Esophagus mucosa (tissue), 1 donor: Measurements from ENCODE around the gene GSTA1. TPM values are rescaled to one million over a fixed set of nuclear protein-coding genes. Genes with fewer than 3 reads are reported as not detected.
"Not testable (repeated sequence)": the region's sequence is repeated elsewhere in the genome, so short reads cannot be mapped to it uniquely, and the experiment has no call there.

Experiments used
- ATAC-seq: fragments of 200-7000 bp; cut with Tn5 transposase; one replicate; pipeline ENCODE4 v1.9.1; 2020
- total RNA-seq: library from RNA; stranded (reverse); gene quantifications from one replicate; pipeline ENCODE4 v1.2.4, GENCODE V29; 2023
- donor health status: DM: yes; HTN: yes; CAD: no.

GSTA1 gene
- 1.6 TPM for total RNA-seq

DNA sequence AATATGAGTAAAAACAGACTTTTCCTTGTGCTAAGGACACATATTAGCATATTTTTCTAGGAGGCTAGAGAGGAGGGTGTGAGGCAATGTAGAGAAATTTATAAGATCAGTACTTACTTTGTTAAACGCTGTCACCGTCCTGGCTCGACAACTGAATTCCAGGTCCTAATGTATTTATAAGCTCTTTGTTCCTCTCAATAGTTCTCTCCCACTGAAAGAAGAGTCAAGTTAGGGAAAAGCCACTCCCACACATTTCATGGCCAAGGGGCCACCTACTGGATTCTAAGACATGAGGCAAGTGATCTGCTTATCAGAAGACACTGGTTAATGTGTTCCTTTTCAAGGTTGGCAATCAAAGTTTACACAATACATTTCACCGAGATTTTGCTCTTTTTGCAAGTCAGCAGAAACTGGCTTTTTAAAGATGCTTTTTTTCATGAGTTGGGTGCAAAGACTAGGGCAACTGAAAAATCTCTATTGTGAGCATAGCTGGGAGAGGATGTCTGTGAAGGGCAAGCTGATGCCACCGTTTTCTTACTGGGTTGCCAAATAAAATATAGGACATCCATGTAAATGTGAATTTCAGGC, at the start of gene GSTA1:
GSTA1 (minus strand) TSS at position 149 of the 588 bp plus-strand sequence. CDS start 4,549 bp downstream, outside the sequence.
- ATAC-seq = not testable (repeated sequence)

DNA sequence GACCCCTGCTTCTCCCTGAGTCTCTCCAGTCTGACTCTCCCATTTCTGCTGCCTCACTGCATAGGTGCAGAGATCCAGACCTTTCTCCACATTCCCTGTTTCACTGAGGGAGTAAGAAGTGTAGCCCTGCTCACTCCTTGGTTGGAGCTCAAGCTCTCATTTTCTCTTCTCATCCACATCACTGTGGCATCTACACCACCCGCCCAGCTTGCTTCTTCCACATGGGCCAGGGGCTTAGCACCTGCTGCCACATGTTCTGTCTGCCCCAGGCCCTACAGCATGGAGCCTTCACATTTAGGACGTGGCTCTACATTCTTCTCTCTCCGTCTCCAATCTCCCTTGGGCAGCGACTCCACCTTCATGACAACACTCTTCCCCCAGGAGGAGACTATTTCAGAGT, 45.5 kb upstream of the GSTA1 start:
- no peak for ATAC-seq

DNA sequence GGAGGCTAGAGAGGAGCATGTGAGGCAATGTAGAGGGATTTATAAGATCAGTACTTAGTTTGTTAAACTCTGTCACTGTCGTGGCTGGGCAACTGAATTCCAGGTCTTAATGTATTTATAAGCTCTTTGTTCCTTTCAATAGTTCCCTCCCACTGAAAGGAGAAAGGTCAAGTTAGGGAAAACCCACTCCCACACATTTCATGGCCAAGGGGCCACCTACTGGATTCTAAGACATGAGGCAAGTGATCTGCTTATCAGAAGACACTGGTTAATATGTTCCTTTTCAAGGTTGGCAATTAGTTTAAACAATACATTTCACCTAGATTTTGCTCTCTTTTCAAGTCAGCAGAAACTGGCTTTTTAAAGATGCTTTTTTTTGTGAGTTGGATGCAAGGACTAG, 42.4 kb upstream of the GSTA1 start:
- ATAC-seq = no peak

DNA sequence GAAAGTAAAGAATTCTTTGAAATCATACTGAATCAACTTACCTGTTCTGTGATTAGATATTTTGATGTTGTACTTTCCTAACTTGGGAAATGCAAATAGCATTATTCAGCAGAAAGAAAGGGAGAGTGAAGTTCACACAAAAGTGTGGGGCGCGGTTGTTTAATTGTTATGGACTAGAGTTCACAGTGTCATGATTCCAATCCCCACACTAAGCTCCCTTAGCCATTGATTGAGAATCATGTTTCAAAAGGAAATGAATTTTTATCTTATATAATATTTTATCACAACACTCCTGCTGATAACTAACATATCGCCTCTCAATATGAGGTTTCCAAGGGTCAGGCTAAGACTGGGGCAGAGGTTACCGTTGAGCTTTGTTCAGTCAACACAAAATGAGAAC, 40.0 kb upstream of the GSTA1 start:
- no peak for ATAC-seq

DNA sequence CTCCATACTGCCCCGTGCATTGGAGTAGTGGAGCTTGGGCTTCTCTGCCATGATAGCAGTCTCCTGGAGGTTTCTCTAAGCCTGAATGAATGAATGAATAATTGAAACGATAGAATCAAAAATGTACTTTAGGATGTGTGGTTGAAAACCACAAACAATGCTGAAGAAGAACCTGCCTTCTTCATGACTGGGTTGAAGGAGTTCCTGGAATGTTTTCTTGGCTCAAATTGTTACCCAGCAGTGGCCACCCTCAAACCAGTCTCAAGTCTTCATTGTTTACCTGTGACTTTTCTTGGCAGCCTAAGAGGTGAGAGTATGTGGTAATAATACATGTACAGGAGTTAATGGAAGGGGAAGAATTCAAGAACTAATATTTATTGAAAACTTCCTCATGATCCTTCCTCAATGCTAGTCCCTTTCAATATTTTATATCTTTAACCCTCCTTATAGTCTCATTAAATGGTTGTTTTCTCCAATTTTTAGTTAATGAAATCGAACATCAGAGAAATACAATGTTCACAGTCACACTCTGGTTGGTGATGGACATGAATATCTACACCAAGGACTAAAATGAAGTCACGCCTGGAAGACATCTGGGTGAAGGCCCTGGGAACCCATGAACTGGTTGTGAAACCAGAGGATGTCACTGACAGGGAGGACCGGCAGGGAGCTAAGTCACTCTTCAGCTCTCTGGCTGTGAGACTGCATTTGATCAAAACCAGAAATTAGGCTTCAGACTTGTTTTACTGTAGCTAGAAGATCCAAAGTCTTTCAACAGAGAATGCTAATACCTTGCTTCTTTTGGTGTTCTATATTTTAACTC, 37.4 kb upstream of the GSTA1 start, which contains the start of gene GSTA5:
GSTA5 (minus strand) TSS at position 51 of the 823 bp plus-strand sequence.
- peak; percentile 37 for ATAC-seq

DNA sequence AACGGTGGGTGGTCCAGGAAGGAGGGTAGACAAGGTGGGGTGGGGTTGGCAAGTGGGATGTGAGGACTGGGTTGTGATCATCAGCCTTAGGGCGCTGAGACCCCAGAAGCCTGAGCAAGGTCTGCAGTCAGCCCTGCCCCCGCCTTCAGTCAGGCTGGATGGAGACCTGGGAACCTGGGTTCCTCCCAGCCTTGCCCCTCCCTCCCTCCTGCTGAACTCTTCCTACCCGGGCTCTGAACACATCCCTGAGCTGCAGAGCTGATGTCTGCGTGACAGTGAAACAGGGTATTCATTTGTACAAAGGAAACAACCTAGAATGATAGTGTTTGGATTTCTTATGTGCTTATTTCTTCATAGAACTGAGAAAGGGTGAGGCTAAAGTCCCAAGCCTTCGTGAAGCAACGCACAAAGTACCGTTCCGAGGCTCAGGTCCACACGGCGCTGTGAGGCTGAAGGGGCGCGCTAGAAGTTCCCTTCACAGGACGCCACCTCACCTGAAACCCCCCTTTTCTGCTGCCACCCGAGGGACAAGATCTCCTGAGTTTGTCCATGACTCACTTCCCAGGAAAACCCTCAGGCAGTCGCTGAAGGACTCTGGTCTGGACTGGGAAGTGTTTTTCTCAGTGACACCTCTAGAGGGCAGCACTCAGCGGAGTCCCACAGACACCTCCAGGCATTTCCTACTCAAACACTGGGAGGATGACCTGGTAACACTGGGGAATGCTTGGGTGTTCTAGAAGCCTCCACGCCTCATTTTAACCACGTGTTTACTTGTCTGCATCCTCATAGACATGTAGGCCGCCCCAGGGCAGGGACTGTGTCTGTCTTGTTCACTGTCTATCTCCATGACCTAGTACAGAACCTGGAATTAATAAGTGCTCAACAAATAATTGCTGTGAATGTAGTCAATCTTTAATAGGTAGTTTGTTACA, 35.8 kb upstream of the GSTA1 start:
- peak; percentile 99 for ATAC-seq

DNA sequence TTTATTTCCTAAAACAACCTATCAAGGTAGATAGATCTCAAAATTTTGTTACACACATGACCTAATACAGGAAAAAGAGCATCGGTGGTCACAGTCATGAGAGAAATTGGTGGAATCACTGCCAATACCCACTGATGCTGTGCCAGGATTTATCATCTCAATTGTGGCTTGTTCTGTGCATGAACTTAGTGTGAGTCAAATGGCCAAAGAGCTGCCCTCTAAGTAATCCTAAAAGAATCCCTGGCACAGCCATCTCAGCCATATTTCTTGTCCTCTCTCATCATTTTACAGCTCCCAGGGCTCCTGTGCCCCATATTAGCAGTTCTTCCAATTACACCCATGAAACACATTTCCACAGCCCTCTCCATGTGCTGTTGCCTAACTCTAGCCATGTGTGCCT, 30.9 kb upstream of the GSTA1 start:
- no peak for ATAC-seq

DNA sequence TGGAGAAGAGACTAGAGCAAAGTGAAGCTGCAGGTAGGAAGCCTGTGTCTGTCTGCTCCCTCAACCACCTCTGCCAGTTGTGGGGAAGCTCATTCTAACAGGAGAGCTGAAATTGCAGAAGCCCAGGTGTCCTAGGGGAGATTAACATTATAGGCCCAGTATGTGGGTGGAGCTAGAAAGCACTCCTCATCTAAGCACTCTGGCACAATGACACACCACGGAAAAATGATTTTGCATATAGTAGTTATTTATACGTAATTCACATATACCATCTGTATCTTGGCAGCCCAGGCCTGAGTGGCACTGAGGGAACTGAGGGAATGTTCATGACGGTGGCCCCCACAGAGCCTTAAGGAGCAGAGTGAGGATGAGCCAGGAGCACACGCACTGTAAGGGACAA, 27.3 kb upstream of the GSTA1 start:
- ATAC-seq = not testable (repeated sequence)

DNA sequence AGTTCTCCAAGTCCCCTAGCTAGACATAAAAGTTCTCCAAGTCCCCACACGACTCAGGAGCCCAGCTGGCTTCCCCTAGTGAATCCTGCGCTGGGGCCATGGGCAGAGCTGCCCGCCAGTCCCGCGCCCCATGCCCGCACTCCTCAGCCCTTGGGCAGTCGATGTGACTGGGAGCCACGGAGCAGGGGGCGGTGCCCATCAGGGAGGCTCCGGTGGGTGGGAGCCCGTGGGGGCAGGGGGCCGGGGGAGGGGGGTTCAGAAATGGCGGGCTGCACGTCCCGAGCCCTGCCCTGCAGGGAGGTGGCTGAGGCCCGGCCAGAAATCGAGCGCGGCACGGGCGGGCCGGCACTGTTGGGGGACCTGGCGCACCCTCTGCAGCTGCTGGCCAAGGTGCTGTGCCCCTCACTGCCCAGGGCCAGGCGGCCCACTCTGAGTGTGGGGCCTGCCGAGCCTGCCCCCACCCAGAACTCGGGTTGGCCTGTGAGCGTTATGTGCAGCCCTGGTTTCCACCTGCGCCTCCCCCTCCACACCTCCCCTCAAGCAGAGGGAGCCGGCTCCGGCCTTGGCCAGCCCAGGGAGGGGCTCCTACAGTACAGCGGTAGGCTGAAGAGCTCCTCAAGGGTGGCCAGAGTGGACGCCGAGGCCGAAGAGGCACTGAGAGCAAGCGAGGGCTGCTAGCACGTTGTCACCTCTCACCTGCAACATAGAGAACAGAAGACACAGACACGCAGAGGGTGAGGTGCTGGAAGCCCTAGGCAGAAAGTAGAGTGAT, 25.6 kb upstream of the GSTA1 start:
- no peak for ATAC-seq

DNA sequence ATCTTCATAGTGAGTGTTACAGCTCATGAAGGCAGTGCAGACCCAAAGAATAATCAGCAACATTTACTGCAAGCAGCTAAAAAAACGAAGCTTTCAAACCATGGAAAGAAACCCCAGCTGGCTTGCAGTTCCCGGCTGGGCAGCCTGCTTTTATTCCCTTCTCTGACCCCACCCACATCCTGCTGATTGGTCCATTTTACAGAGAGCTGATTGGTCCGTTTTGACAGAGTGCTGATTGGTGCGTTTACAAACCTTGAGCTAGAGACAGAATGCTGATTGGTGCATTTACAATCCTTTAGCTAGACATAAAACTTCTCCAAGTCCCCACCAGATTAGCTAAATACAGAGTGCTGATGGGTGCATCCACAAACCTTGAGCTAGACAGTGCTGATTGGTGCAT, 25.0 kb upstream of the GSTA1 start:
- not testable (repeated sequence) for ATAC-seq

DNA sequence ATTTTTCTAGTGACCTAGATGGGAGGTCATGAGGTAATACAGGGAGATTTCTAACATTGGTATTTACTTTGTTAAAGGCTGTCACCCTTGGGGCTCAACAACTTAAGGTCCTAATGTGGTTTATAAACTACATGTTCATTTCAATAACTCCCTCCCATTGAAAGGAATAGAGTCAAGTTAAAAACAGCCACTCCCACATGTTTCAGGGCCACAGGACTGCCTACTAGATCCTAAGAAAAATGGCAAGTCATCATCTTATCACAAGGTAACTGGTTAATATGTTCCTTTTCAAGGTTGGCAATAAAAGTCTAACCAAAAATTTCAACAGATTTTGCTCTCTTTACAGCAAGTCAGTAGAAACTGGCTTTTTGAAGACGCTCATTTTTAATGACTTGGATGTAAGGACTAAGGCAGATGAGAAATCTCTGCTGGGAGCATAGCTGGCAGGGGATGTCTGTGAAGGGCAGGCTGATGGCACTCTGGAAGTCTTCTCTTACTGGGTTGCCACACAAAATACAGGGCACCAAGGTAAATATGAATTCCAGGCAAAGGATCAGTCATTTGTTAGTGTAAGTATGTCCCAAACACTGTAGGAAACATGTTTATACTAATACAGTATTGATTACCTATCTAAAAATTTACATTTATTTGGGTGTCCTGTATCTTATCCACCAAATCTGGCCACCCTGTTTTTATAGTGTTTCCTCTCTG, 23.6 kb upstream of the GSTA1 start:
- ATAC-seq = not testable (repeated sequence)

DNA sequence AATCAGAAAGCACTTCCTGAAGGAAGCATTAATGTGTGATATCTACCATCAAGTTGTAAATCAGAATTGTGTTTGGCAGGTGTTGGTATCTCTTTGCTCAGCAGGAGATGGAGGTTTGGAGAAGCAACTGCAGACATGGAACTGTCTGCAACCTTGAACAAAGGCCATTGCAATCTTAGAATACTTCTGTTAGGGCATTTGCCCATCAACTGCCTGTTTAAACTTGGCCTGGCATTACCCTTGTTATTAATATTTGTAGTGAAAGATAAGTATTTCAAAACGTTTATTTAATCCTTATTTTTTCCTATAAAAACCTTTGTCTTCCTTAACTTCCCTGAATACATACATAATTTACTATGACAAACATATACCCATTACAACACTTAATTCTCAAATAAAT, 22.9 kb upstream of the GSTA1 start:
- no peak for ATAC-seq

DNA sequence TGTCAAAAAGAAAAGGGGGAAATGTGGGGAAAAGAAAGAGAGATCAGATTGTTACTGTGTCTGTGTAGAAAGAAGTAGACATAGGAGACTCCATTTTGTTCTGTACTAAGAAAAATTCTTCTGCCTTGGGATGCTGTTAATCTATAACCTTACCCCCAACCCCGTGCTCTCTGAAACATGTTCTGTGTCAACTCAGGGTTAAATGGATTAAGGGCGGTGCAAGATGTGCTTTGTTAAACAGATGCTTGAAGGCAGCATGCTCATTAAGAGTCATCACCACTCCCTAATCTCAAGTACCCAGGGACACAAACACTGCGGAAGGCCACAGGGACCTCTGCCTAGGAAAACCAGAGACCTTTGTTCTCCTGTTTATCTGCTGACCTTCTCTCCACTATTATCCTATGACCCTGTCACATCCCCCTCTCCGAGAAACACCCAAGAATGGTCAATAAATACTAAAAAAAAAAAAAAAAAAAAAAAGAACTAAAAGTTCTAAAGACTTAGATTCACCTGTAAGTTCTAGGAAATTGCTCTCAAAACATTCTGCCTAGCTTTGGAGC, 22.4 kb upstream of the GSTA1 start:
- ATAC-seq = not testable (repeated sequence)

DNA sequence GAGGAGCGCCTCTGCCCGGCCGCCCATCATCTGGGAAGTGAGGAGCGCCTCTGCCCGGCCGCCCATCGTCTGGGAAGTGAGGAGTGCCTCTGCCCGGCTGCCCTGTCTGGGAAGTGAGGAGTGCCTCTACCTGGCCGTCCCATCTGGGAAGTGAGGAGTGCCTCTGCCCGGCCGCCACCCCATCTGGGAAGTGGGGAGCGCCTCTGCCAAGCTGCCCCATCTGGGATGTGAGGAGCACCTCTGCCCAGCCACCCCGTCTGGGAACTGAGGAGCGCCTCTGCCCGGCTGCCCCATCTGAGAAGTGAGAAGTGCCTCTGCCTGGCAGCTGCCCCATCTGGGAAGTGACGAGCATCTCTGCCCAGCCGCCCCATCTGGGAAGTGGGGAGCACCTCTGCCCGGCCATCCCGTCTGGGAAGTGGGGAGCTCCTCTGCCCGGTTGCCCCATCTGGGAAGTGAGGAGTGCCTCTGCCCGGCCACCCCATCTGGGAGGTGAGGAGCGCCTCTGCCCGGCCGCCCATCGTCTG, 21.7 kb upstream of the GSTA1 start:
- not testable (repeated sequence) for ATAC-seq

DNA sequence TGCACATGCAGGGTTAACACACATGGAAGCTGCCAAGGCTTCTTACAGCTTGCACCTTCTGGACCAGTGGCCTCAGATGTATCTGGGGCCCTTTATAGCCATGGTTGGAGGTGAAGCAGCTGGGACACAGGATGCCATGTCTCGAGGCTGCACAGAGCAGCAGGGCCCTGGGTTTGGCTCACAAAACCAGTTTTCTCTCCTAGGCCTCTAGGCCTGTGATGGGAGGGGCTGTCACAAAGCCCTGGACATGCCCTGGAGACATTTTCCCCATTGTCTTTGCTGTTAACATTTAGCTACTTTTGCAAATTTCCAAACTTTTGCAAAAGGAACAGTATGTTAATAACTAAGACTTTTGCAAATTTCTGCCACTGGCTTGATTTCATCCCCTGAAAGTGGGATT, 18.2 kb upstream of the GSTA1 start:
- ATAC-seq = peak; percentile 54

DNA sequence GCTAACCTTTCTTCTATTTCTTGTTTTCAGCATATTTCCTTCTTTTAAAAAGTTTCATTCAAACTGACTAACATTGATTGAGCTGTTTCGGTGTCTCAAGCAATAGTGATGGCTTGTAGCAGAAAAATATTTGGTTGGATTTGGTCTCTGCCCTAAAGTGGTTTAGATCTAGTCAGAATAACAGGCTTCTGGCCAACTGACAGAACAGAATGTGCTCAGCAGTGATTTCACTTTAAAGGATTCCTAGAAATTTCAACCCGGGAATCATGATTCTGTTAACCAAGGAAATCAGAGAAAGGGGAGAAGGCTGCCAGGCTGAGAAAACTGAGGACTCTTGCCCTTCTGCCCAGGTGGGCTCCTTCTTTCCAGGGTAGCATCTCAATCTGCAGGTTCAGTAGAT, 16.6 kb upstream of the GSTA1 start:
- no peak for ATAC-seq

DNA sequence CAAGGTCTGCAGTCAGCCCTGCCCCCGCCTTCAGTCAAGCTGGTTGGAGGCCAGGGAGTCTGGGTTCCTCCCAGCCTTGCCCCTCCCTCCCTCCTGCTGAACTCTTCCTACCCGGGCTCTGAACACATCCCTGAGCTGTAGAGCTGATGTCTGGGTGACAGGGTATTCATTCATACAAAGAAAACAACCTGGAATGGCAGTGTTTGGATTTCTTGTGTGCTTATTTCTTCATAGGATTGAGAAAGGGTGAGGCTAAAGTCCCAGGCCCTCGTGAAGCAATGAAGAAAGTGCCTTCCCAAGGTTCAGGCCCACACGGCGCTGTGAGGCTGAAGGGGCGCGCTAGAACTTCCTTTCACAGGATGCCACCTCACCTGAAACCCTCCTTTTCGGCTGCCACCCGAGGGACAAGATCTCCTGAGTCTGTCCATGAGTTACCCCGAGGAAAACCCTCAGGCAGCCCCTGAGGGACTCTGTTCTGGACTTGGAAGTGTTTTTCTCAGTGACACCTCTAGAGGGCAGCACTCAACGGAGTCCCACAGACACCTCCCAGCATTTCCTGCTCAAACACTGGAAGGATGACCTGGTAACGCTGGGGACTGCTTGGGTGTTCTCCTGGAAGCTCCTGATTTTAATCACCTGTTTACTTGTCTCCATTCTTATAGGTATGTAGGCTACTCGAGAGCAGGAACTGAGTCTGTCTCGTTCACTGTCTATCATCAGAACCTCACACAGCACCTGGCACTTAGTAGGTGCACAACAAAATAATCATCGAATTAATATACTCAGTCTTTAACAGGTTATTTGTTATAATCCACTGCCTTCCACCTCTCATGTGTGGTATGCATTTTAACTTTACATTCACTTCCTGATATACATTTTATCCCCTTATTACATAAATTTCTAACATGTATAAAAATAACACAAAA, 11.8 kb upstream of the GSTA1 start:
- ATAC-seq = peak; percentile 88

DNA sequence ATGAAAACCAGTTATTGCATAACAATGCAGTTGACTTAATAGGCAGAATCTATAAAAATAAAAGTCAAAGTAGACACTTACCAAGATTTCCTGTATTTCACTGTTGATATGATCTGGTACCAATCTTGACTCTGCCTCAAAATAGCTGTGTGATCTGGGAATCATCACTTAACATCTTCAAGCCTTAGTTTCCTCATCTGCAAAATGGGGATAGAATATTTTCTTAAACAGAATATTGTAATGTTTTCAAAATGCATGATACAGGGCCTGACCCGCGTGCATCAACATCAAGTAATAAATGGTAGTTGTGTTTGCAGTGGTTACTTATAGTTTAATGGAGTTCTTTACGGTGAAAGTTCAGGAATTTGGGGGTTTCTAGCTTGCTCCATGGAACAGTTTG, 10.9 kb upstream of the GSTA1 start:
- not testable (repeated sequence) for ATAC-seq

DNA sequence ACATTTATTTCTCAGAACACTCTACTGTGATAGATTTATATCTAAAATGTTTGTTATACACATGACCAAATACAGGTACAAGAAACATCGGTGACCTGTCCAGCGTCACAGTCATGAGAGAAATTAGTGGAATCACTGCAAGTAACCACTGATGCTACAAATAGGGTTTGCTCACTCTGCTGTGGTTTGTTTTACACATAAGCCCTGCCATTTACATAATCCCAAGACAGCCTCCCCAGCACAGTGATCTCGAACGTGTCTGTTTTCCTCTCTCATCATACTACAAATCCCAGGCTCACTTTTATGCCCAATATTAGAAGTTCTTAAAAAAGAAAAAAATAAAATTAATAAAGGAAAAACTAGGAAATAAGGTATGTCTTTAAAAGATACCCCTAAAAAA, 6.2 kb upstream of the GSTA1 start:
- not testable (repeated sequence) for ATAC-seq

DNA sequence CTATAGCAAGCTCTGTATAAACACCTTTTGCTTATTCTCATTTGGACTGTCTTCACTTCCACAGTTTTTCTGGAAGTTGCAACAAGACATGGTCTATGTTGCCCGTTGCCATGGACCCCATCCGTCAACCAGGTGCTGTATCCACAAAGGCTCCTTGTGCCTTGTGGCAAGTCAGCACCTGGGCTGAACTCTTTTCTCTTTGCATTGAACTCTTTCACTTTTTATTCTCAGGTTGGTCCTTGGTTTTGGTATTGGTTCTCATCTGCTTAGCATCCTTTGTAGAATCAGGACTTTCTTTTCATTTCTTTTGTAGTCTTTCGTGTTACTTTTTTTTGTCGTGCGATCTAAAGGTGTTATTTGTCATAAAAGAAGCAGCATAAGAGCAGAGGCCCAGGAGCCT, 5.0 kb upstream of the GSTA1 start:
- no peak for ATAC-seq
